Loucy (cell line): ENCODE data around the gene IQCE.
"Not testable (repeated sequence)": the region's sequence is repeated elsewhere in the genome, so short reads cannot be mapped to it uniquely, and the experiment has no call there.

Source experiments
- EZH2phosphoT487 ChIP-seq: fragments of 200-600 bp; IDR thresholded peaks from 2 replicates; pipeline ENCODE4 v1.6.1; 2018; ENCODE audit warnings: antibody characterized with exemption, mild to moderate bottlenecking, moderate library complexity, borderline replicate concordance
- TF ChIP-seq, protein P1 (sequence below): fragments of 200-600 bp; sonication (generic); conservative IDR thresholded peaks from 2 replicates; pipeline ENCODE4 v1.5.1; 2014; ENCODE audit warnings: mild to moderate bottlenecking, antibody characterized with exemption, low read length

DNA sequence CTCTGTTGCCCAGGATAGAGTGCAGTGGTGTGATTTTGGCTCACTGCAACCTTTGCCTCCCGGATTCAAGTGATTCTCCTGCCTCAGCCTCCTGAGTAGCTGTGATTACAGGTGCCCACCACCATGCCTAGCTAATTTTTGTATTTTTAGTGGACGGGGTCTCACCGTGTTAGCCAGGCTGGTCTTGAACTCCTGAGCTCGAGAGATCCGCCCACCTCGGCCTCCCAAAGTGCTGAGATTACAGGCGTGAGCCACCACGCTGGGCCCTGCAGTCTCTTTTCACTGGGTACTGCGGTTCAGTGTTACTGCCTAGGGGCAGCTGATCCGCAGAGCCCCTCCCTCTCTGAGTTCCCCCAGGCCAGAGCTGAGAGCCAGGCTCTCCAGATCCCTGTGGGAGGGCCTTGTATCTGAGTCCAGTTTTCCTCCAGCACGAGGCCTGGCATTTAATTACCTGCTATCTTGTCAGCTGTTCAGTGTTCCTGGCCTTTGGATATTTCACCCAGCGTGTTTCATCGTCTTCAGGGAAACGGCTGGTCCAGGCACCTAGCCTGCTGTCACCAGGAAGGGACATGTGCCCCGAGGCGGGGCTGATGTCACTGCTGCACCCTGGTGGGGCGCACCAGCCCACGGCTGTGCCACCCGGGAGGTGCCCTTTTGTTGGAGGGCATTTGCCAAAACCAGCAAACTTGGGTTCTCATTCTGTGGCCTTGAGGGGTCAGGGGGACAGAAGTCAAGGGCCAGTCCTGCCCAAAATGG lies 22.7 kb upstream of the IQCE start:
- TF ChIP-seq, protein P1, sequence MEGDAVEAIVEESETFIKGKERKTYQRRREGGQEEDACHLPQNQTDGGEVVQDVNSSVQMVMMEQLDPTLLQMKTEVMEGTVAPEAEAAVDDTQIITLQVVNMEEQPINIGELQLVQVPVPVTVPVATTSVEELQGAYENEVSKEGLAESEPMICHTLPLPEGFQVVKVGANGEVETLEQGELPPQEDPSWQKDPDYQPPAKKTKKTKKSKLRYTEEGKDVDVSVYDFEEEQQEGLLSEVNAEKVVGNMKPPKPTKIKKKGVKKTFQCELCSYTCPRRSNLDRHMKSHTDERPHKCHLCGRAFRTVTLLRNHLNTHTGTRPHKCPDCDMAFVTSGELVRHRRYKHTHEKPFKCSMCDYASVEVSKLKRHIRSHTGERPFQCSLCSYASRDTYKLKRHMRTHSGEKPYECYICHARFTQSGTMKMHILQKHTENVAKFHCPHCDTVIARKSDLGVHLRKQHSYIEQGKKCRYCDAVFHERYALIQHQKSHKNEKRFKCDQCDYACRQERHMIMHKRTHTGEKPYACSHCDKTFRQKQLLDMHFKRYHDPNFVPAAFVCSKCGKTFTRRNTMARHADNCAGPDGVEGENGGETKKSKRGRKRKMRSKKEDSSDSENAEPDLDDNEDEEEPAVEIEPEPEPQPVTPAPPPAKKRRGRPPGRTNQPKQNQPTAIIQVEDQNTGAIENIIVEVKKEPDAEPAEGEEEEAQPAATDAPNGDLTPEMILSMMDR = not testable (repeated sequence)
- not testable (repeated sequence) for TF ChIP-seq EZH2phosphoT487
